Activated CD4-positive, alpha-beta T cell treated with anti-CD3 and anti-CD28 coated beads for 24 hours (primary cell): ENCODE results near the gene KBTBD13.
A peak's percentile ranks its signal among the peaks of the same experiment; 100 is the strongest.
"Not testable (repeated sequence)": the region's sequence is repeated elsewhere in the genome, so short reads cannot be mapped to it uniquely, and the experiment has no call there.

Experiments
- DNase-seq, 2 donors: peaks; one replicate each; pipeline ENCODE4 v3.0.0-alpha.2; 2020; ENCODE audit warnings: low read depth in 2 of 2

Gene KBTBD13

GRCh38 chr15:65088643-65089021, 12.1 kb downstream of the KBTBD13 start:
- DNase-seq = no peak

GRCh38 chr15:65089206-65089824, 12.8 kb downstream of the KBTBD13 start:
- DNase-seq = no peak

GRCh38 chr15:65091946-65092770, 15.6 kb downstream of the KBTBD13 start:
- DNase-seq = no peak

- no peak for DNase-seq
These were observed 16.6 kb downstream of the KBTBD13 start for GRCh38 chr15:65092911-65093792.

GRCh38 chr15:65093793-65094170, 17.2 kb downstream of the KBTBD13 start:
- DNase-seq = not testable (repeated sequence)

- no peak for DNase-seq
These were observed 17.9 kb downstream of the KBTBD13 start for GRCh38 chr15:65094294-65094995.

- no peak for DNase-seq
These were observed 18.6 kb downstream of the KBTBD13 start for GRCh38 chr15:65095011-65095746.

- DNase-seq = no peak
These were observed 19.2 kb downstream of the KBTBD13 start for GRCh38 chr15:65095747-65096104.

GRCh38 chr15:65096481-65097385, 20.2 kb downstream of the KBTBD13 start:
- DNase-seq = no peak

GRCh38 chr15:65097651-65098263, 21.2 kb downstream of the KBTBD13 start:
- no peak for DNase-seq

- no peak for DNase-seq
These were observed 22.8 kb downstream of the KBTBD13 start for GRCh38 chr15:65099336-65099735.

- not testable (repeated sequence) for DNase-seq
These were observed 23.3 kb downstream of the KBTBD13 start for GRCh38 chr15:65099801-65100200.

GRCh38 chr15:65100442-65100841, 23.9 kb downstream of the KBTBD13 start:
- DNase-seq = no peak

GRCh38 chr15:65101411-65101890, 24.9 kb downstream of the KBTBD13 start:
- DNase-seq = peak; percentile 38 to 43

GRCh38 chr15:65101891-65102708, 25.6 kb downstream of the KBTBD13 start:
- no peak for DNase-seq

- DNase-seq = no peak
These were observed 26.4 kb downstream of the KBTBD13 start for GRCh38 chr15:65102912-65103311.

GRCh38 chr15:65105038-65105437, 28.5 kb downstream of the KBTBD13 start:
- no peak for DNase-seq

- no peak for DNase-seq
These were observed 29.6 kb downstream of the KBTBD13 start for GRCh38 chr15:65106011-65106590.
